ENCODE results near the gene SPATA24. TPM values are rescaled to one million over a fixed set of nuclear protein-coding genes. Genes with fewer than 3 reads are reported as not detected.
"Not testable (repeated sequence)": the region's sequence is repeated elsewhere in the genome, so short reads cannot be mapped to it uniquely, and the experiment has no call there.

SPATA24 gene
- total RNA-seq, 1 experiment from 2014 or later: 13.0 TPM

DNA sequence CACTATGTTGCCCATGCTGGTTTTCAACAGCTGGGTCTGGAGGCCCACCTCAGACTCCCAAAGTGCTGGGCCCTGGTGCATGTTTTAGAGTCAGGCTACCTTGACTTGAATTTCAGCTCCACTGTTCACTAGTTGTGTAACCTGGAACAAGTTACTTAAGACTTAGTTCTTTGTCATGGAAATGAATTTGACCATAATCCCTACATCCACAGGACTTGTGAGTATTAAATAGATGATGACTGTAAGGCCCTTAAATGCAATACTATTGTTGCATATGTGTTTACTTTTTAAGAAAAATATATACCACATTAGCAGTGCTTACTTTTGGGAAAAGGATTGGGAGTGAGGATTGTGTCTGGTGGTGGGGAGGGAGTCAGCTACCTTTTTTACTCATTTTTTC, 45.8 kb downstream of the SPATA24 start:
- Histone ChIP-seq H4K8ac (replicated peaks; ENCODE audit: insufficient read length, low read depth, low read length) (no peak overlapping the region), H2BK15ac (ENCODE audit: low read depth, low read length) (no peak overlapping the region), H4K5ac (ENCODE audit: insufficient read length, low read depth, low read length) (no peak overlapping the region), H4K91ac (ENCODE audit: insufficient read length, low read depth, low read length) (no peak overlapping the region), H3K27me3 (ENCODE audit: insufficient read depth, low read length) (no peaks in the 10 kb centered on the region), H3K79me2 (ENCODE audit: insufficient read depth, low read length) (peaks cover 29% of the 10 kb centered on the region; the same call in 1 of the 2 replicates), H3K9ac (ENCODE audit: extremely low read depth, insufficient read length, low read length) (no peak overlapping the region), H3K4me2 (ENCODE audit: insufficient read depth, insufficient read length, low read length) (no peak overlapping the region), H3K27ac (ENCODE audit: insufficient read length, low read depth, low read length) (no peak overlapping the region), H2BK12ac (ENCODE audit: insufficient read length, low read depth, low read length) (no peak overlapping the region), H3K79me1 (ENCODE audit: insufficient read depth, low read depth, low read length, poor library complexity, severe bottlenecking) (peaks cover 19% of the 10 kb centered on the region), H3K9me3 (ENCODE audit: control insufficient read depth, low read depth, low read length) (no peaks in the 10 kb centered on the region), H3K23ac (ENCODE audit: insufficient read length, low read depth, low read length) (no peak overlapping the region), H3K18ac (ENCODE audit: insufficient read length, low read depth, low read length) (no peak overlapping the region), H2BK5ac (ENCODE audit: insufficient read length, low read length) (no peak overlapping the region), H3T11ph (ENCODE audit: low read length) (no peak overlapping the region), H3K56ac (ENCODE audit: insufficient read length, low read depth, low read length) (no peak overlapping the region), H2BK20ac (ENCODE audit: low read depth, low read length, poor library complexity, severe bottlenecking) (no peak overlapping the region), H4K20me1 (ENCODE audit: control insufficient read depth, insufficient read depth, insufficient read length) (no peaks in the 10 kb centered on the region), H3K14ac (ENCODE audit: insufficient read depth, low read length) (no peak overlapping the region), H2AFZ (ENCODE audit: low read length) (no peak overlapping the region), H2BK120ac (ENCODE audit: low read depth, low read length, poor library complexity, severe bottlenecking) (no peak overlapping the region), H3K4me1 (ENCODE audit: insufficient read depth, low read length) (no peaks in the 10 kb centered on the region), H3K4ac (ENCODE audit: low read depth, low read length) (no peak overlapping the region), H3K23me2 (ENCODE audit: insufficient read length, low read depth, low read length, poor library complexity, severe bottlenecking) (no peaks in the 10 kb centered on the region), H2AK5ac (ENCODE audit: insufficient read length, low read length) (no peak overlapping the region)
- DNase-seq: no peak
- TF ChIP-seq, protein P1, sequence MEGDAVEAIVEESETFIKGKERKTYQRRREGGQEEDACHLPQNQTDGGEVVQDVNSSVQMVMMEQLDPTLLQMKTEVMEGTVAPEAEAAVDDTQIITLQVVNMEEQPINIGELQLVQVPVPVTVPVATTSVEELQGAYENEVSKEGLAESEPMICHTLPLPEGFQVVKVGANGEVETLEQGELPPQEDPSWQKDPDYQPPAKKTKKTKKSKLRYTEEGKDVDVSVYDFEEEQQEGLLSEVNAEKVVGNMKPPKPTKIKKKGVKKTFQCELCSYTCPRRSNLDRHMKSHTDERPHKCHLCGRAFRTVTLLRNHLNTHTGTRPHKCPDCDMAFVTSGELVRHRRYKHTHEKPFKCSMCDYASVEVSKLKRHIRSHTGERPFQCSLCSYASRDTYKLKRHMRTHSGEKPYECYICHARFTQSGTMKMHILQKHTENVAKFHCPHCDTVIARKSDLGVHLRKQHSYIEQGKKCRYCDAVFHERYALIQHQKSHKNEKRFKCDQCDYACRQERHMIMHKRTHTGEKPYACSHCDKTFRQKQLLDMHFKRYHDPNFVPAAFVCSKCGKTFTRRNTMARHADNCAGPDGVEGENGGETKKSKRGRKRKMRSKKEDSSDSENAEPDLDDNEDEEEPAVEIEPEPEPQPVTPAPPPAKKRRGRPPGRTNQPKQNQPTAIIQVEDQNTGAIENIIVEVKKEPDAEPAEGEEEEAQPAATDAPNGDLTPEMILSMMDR (conservative IDR thresholded peaks at IDR 0.05): no peak
- H3K27me3 Mint-ChIP-seq (ENCODE audit: low read depth): no peaks in the 10 kb centered on the region
- peaks cover 10 to 39% (median 30%) of the 10 kb centered on the region in 3 experiments; a peak in 6 of 7 replicates for H3K36me3 Mint-ChIP-seq (ENCODE audit: insufficient read depth in 1 of 3, low read depth in 3 of 3)
- no peak overlapping the region for H3K4me3 Mint-ChIP-seq
- no peak overlapping the region; a peak in 1 of 7 replicates for H3K27ac Mint-ChIP-seq
- peaks cover 0 to 7% of the 10 kb centered on the region in 2 experiments; a peak in 1 of 4 replicates for H3K4me1 Mint-ChIP-seq
- H3K9me3 Mint-ChIP-seq: no peaks in the 10 kb centered on the region

DNA sequence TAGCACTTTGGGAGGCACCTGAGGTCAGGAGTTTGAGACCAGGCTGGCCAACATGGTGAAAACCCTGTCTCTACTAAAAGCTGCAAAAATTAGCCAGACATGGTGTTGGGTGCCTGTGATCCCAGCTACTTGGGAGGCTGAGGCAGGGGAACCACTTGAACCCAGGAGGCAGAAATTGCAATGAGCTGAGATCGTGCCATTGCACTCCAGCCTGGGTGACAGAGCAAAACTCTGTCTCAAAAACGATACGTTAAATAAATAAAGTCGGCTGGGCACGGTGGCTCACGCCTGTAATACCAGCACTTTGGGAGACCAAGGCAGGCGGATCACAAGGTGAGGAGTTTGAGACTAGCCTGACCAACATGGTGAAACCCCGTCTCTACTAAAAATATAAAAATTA, 48.0 kb downstream of the SPATA24 start:
- H2BK5ac ChIP-seq (ENCODE audit: insufficient read length, low read length); H2AK5ac ChIP-seq (ENCODE audit: insufficient read length, low read length); H3K9me3 ChIP-seq (ENCODE audit: control insufficient read depth, low read depth, low read length); H3K4me3 Mint-ChIP-seq; H3K27ac ChIP-seq (ENCODE audit: insufficient read length, low read depth, low read length); DNase-seq; H3K56ac ChIP-seq (ENCODE audit: insufficient read length, low read depth, low read length); H4K8ac ChIP-seq (replicated peaks; ENCODE audit: insufficient read length, low read depth, low read length); H4K91ac ChIP-seq (ENCODE audit: insufficient read length, low read depth, low read length); H3K4me2 ChIP-seq (ENCODE audit: insufficient read depth, insufficient read length, low read length); H3K27me3 ChIP-seq (ENCODE audit: insufficient read depth, low read length); H3K27ac Mint-ChIP-seq; H3T11ph ChIP-seq (ENCODE audit: low read length); H2AFZ ChIP-seq (ENCODE audit: low read length); H3K4ac ChIP-seq (ENCODE audit: low read depth, low read length); H3K4me1 Mint-ChIP-seq; H3K9me3 Mint-ChIP-seq; H3K4me1 ChIP-seq (ENCODE audit: insufficient read depth, low read length); H3K27me3 Mint-ChIP-seq (ENCODE audit: low read depth); H2BK12ac ChIP-seq (ENCODE audit: insufficient read length, low read depth, low read length); H3K9ac ChIP-seq (ENCODE audit: extremely low read depth, insufficient read length, low read length); H3K23me2 ChIP-seq (ENCODE audit: insufficient read length, low read depth, low read length, poor library complexity, severe bottlenecking); H2BK120ac ChIP-seq (ENCODE audit: low read depth, low read length, poor library complexity, severe bottlenecking); H3K18ac ChIP-seq (ENCODE audit: insufficient read length, low read depth, low read length); H4K5ac ChIP-seq (ENCODE audit: insufficient read length, low read depth, low read length); H3K14ac ChIP-seq (ENCODE audit: insufficient read depth, low read length); H2BK15ac ChIP-seq (ENCODE audit: low read depth, low read length); H3K23ac ChIP-seq (ENCODE audit: insufficient read length, low read depth, low read length); H2BK20ac ChIP-seq (ENCODE audit: low read depth, low read length, poor library complexity, severe bottlenecking); H4K20me1 ChIP-seq (ENCODE audit: control insufficient read depth, insufficient read depth, insufficient read length): not testable (repeated sequence)
- H3K36me3 Mint-ChIP-seq (ENCODE audit: insufficient read depth in 1 of 3, low read depth in 3 of 3): peaks cover 10 to 37% (median 31%) of the 10 kb centered on the region in 3 experiments; a peak in 6 of 7 replicates
- Histone ChIP-seq H3K79me1 (ENCODE audit: insufficient read depth, low read depth, low read length, poor library complexity, severe bottlenecking) (peaks cover 10% of the 10 kb centered on the region), H3K79me2 (ENCODE audit: insufficient read depth, low read length) (peaks cover 36% of the 10 kb centered on the region; the same call in 1 of the 2 replicates)
- no CpG with 5 or more reads among the region's 8 CpGs for WGBS (ENCODE audit: extremely low coverage, insufficient read length, low lambda C conversion rate)
